K562 (cell line): ENCODE data around the gene URM1. TPM values are rescaled to one million over a fixed set of nuclear protein-coding genes. Genes with fewer than 3 reads are reported as not detected.

ENCODE experiments used
- ATAC-seq: fragments of 200-7000 bp; cut with Tn5 transposase; 3 replicates; pipeline ENCODE4 v1.9.1; 2020; ENCODE audit warnings: moderate library complexity
- BruUV-seq: library from RNA; stranded (reverse); fragments of 400-500 nt; replicated peaks from 2 replicates; lab custom pipeline; 2021; lab: Mats Ljungman, UMichigan
- CTCF ChIA-PET: fragments of 300-600 bp; formaldehyde crosslinking; extraction: SDS; loops from one replicate; lab custom pipeline; 2021; ENCODE audit warnings: low intra/inter-chr PET ratio; lab: Yijun Ruan, JAX
- POLR2A ChIA-PET: fragments of 300-600, 350-650 bp; sonication (Branson Sonifier 250); formaldehyde crosslinking; extraction: SDS; loops from one replicate; lab custom pipeline; 2021; ENCODE audit warnings: antibody characterized with exemption, inconsistent platforms; lab: Yijun Ruan, JAX
- DNase-seq, 4 experiments: peaks; one replicate each; pipeline versions ENCODE4 v3.0.0 to v3.0.0-alpha.2; 2011 to 2018; ENCODE audit warnings: low spot score in 3 of 4, mixed read lengths in 3 of 4; ENCODE audit errors: extremely low read depth in 1 of 4
- FAIRE-seq: peaks from 2 replicates; lab custom pipeline; 2011; peaks lifted over from hg19 to GRCh38; lab: Jason Lieb, UNC
- H2AFZ ChIP-seq: 2 replicates; pipeline ENCODE4 v1.6.0; 2011; ENCODE audit warnings: low read depth, low read length, control low read depth, inconsistent platforms
- H3K27ac ChIP-seq: fragments of 200-600 bp; 3 replicates; pipeline ENCODE4 v1.8.0; 2011; ENCODE audit warnings: low read depth, mild to moderate bottlenecking, control low read depth, inconsistent platforms, low read length, moderate library complexity, mixed read lengths; ENCODE audit errors: extremely low read depth
- H3K27me3 ChIP-seq, 2 experiments: fragments of 300-600 bp in 1 of 2; 2 replicates in 1 of 2; 3 replicates in 1 of 2; pipeline versions ENCODE4 v1.6.0 to v1.8.0; 2011; ENCODE audit warnings: inconsistent platforms in 2 of 2, low read length in 2 of 2, mild to moderate bottlenecking in 1 of 2, mixed read lengths in 1 of 2, moderate library complexity in 1 of 2; ENCODE audit not compliant: control insufficient read depth in 2 of 2, insufficient read depth in 2 of 2
- H3K36me3 ChIP-seq: fragments of 300-600 bp; 3 replicates; pipeline ENCODE4 v1.8.0; 2011; ENCODE audit warnings: mild to moderate bottlenecking, low read length, inconsistent platforms; ENCODE audit not compliant: control insufficient read depth, insufficient read depth
- H3K4me1 ChIP-seq, 2 experiments: fragments of 200-600 bp in 1 of 2; replicated peaks in 1 of 2; 2 replicates in 1 of 2; 3 replicates in 1 of 2; pipeline versions ENCODE4 v1.5.1 to v1.8.0; 2011; ENCODE audit warnings: inconsistent platforms in 2 of 2, low read length in 2 of 2, mild to moderate bottlenecking in 1 of 2, mixed read lengths in 1 of 2, moderate library complexity in 1 of 2; ENCODE audit not compliant: control insufficient read depth in 2 of 2, insufficient read depth in 2 of 2
- H3K4me2 ChIP-seq: 2 replicates; pipeline ENCODE4 v1.6.1; 2011; ENCODE audit warnings: low read length, control low read depth, inconsistent platforms, mixed read lengths; ENCODE audit not compliant: insufficient read depth
- H3K4me3 ChIP-seq: fragments of 200-600 bp; sonication (generic), shearing (Covaris generic); 2 replicates; pipeline ENCODE4 v1.5.1; 2016; ENCODE audit warnings: control low read depth, inconsistent platforms
- H3K79me2 ChIP-seq: fragments of 200-600 bp; 3 replicates; pipeline ENCODE4 v1.8.0; 2011; ENCODE audit warnings: low read length, inconsistent platforms; ENCODE audit not compliant: control insufficient read depth, insufficient read depth
- H3K9ac ChIP-seq, 2 experiments: 2 replicates each; pipeline versions ENCODE4 v1.6.0 to v1.6.1; 2011; ENCODE audit warnings: low read depth in 2 of 2, low read length in 2 of 2, control low read depth in 1 of 2, inconsistent platforms in 1 of 2, mild to moderate bottlenecking in 1 of 2, mixed read lengths in 1 of 2; ENCODE audit not compliant: insufficient read depth in 1 of 2
- H3K9me1 ChIP-seq: one replicate; pipeline ENCODE4 v1.6.0; 2011; ENCODE audit warnings: inconsistent platforms, mild to moderate bottlenecking, low read length, moderate library complexity; ENCODE audit not compliant: control insufficient read depth, insufficient read depth
- H3K9me3 ChIP-seq: replicated peaks from 2 replicates; pipeline ENCODE4 v1.5.1; 2011; ENCODE audit warnings: low read depth, low read length, inconsistent platforms; ENCODE audit not compliant: control insufficient read depth, insufficient read depth
- H4K20me1 ChIP-seq: replicated peaks from 2 replicates; pipeline ENCODE4 v1.6.1; 2011; ENCODE audit warnings: low read length, inconsistent platforms, mixed read lengths; ENCODE audit not compliant: control insufficient read depth, insufficient read depth
- BHLHE40 ChIP-seq: IDR thresholded peaks from 2 replicates; pipeline ENCODE4 v1.6.1; 2011; ENCODE audit warnings: low read length, improper control_type of control experiment
- GMEB1 ChIP-seq: fragments of 250-450 bp; sonication (Bioruptor Pico); IDR thresholded peaks from 2 replicates; pipeline ENCODE4 v1.4.0; 2020; ENCODE audit warnings: mild to moderate bottlenecking
- HMG20B ChIP-seq: fragments of 250-450 bp; sonication (Bioruptor Pico); IDR thresholded peaks from 2 replicates; pipeline ENCODE4 v1.5.0; 2021; ENCODE audit warnings: mild to moderate bottlenecking
- MAFG ChIP-seq: fragments of 450-650 bp; conservative IDR thresholded peaks from 2 replicates; pipeline ENCODE4 v1.6.1; 2016; ENCODE audit warnings: missing genetic modification characterization, missing compliant biosample characterization
- MTA1 ChIP-seq: fragments of 450-650 bp; IDR thresholded peaks from 2 replicates; pipeline ENCODE4 v1.6.1; 2017; ENCODE audit warnings: borderline replicate concordance
- POLR2AphosphoS2 ChIP-seq: IDR thresholded peaks from 2 replicates; pipeline ENCODE4 v1.6.1; 2012; ENCODE audit warnings: low read length, improper control_type of control experiment
- SNIP1 ChIP-seq: fragments of 450-650 bp; IDR thresholded peaks from 2 replicates; pipeline ENCODE4 v1.7.1; 2017; ENCODE audit warnings: low read depth, mild to moderate bottlenecking
- VEZF1 ChIP-seq: fragments of 200-800 bp; sonication (Bioruptor generic); IDR thresholded peaks from 2 replicates; pipeline ENCODE4 v1.6.1; 2017; ENCODE audit warnings: missing genetic modification characterization, missing compliant biosample characterization
- ZFX ChIP-seq: sonication (generic); formaldehyde crosslinking; IDR thresholded peaks from 2 replicates; pipeline ENCODE4 v1.8.0; 2022; ENCODE audit warnings: mild to moderate bottlenecking, missing genetic modification reagents, moderate library complexity
- ZNF589 ChIP-seq: fragments of 200-800 bp; sonication (Bioruptor generic); IDR thresholded peaks from 2 replicates; pipeline ENCODE4 v1.6.1; 2016; ENCODE audit warnings: low read depth, missing genetic modification characterization, missing compliant biosample characterization
- WGBS: fragments of 100-300 bp; shearing (Covaris generic); methylation state at CpG from one replicate; pipeline ENCODE4 v1.1.6; 2016; ENCODE audit warnings: low coverage, mixed read lengths; ENCODE audit not compliant: insufficient coverage; ENCODE audit errors: missing lambda C conversion rate; 5-methylcytosine and 5-hydroxymethylcytosine counted together
- in situ Hi-C: fragments of 300-500 bp; cut with MboI; formaldehyde crosslinking; loops from 4 replicates; pipeline ENCODE4 v1.15.0; 2018; ENCODE audit warnings: inconsistent platforms, mixed read lengths
- intact Hi-C: fragments of 100-400 bp; cut with micrococcal nuclease; formaldehyde crosslinking; loops from 2 replicates; pipeline ENCODE4 v1.14.2; 2022
- polyA plus RNA-seq, 8 experiments: library from polyadenylated mRNA; depleted of rRNA in 4 of 8; stranded (reverse) in 5 of 8; unstranded in 3 of 8; fragments of >200 nt; fragmentation: Nextera tagmentation in 2 of 8; fragmentation: Illumina TruSeq in 1 of 8; extraction: Ambion mirVana in 2 of 8; extraction: Trizol in 1 of 8; gene quantifications; 2 replicates each; pipeline versions ENCODE4 v1.2.1 to v1.2.3, GENCODE V29; 2011 to 2014; ENCODE audit warnings: inconsistent platforms in 1 of 8, missing spikeins in 1 of 8
- total RNA-seq, 7 experiments: library from RNA; depleted of rRNA in 6 of 7; stranded (reverse); fragments of >200 nt in 6 of 7; fragmentation: Illumina TruSeq in 2 of 7; extraction: Trizol in 2 of 7; gene quantifications; 2 replicates each; pipeline versions ENCODE4 v1.2.1 to v1.2.3, GENCODE V29; 2011 to 2021; ENCODE audit warnings: low replicate concordance in 1 of 7

URM1 gene
- total and polyA plus RNA-seq, 9 of the 15 experiments (the other 6 are each of a cell fraction or from before 2014, with no cell fraction given), result 10.1 to 88.9 (median 53.3) TPM

- H3K36me3 ChIP-seq, result peaks cover 53% of the 10 kb centered on the region
- H3K9me3 ChIP-seq, result no peaks in the 10 kb centered on the region
- BruUV-seq, result no TSS peak
- H3K27me3 ChIP-seq, result no peaks in the 10 kb centered on the region
- H3K27ac ChIP-seq, result no peak overlapping the region
- peaks cover 3% of the 10 kb centered on the region; the same call in 1 of the 2 replicates for H4K20me1 ChIP-seq
- intact Hi-C loops, result no loop called here
- FAIRE-seq (no peak), DNase-seq (no peak), ATAC-seq (no peak)
- ChIA-PET CTCF (no interaction called here), POLR2A (interaction anchor here (0.6 to 6.4 kb wide), 12 partner anchors 8 to 362 kb away, joined by 3 to 51 read pairs (median 6); partner anchors contain the start of gene COQ4)
- no peak overlapping the region for H3K4me2 ChIP-seq
- TF ChIP-seq SNIP1 (no peak), HMG20B (CRISPR knock-in tag) (0 out of 2 replicates have a peak, but pooled peaks have one; percentile 37), ZFX (CRISPR knock-in tag) (no peak), MTA1 (no peak), POLR2AphosphoS2 (peak; percentile 46; the same call in 1 of the 2 replicates), ZNF589 (CRISPR knock-in tag) (no peak), MAFG (tag) (no peak), VEZF1 (no peak), GMEB1 (CRISPR knock-in tag) (no peak), BHLHE40 (0 out of 2 replicates have a peak, but pooled peaks have one; percentile 7)
- no peak overlapping the region for H3K4me3 ChIP-seq
- no peak overlapping the region for H2AFZ ChIP-seq
- peaks cover 4 to 10% of the 10 kb centered on the region in 2 experiments; a peak in 4 of 5 replicates for H3K4me1 ChIP-seq
- in situ Hi-C loops, result no loop called here
- H3K9me1 ChIP-seq, result no peaks in the 10 kb centered on the region
- H3K79me2 ChIP-seq, result peaks cover 6% of the 10 kb centered on the region; the same call in 1 of the 3 replicates
- H3K9ac ChIP-seq, result no peak overlapping the region
- 84% methylated on average over 7 of the region's 7 CpGs for WGBS
Measured at GRCh38 chr9:128335161-128335560, 36.0 kb upstream of the URM1 start.
